PC-3 (cell line): ENCODE results near the gene KCTD1.

ENCODE experiments used
- CTCF ChIP-seq: fragments of 300-600 bp; sonication (generic); conservative IDR thresholded peaks from 2 replicates; pipeline ENCODE4 v1.5.1; 2017; ENCODE audit warnings: antibody characterized with exemption, low read depth, mild to moderate bottlenecking, low read length
- EZH2 ChIP-seq: fragments of 300-600 bp; sonication (generic); IDR thresholded peaks from one replicate; pipeline ENCODE4 v1.6.1; 2017; ENCODE audit warnings: antibody characterized with exemption, mild to moderate bottlenecking, low read length; ENCODE audit not compliant: unreplicated experiment
- EZH2phosphoT487 ChIP-seq: fragments of 300-600 bp; sonication (generic); IDR thresholded peaks from 2 replicates; pipeline ENCODE4 v1.6.1; 2018; ENCODE audit warnings: mild to moderate bottlenecking, antibody characterized with exemption, low read length, borderline replicate concordance

- peak; percentile 61 for TF ChIP-seq CTCF
- TF ChIP-seq EZH2phosphoT487, result no peak
- TF ChIP-seq EZH2, result no peak
Measured at GRCh38 chr18:26468931-26469340, 79.4 kb downstream of the KCTD1 start.
